SK-N-SH treated with all-trans-retinoic acid at 6 μM for 48 hours (cell line): ENCODE results near the gene ATN1.

Experiments used
- ATAC-seq: fragments of 200-7000 bp; cut with Tn5 transposase; 3 replicates; pipeline ENCODE4 v1.9.1; 2020; ENCODE audit warnings: mild to moderate bottlenecking, moderate library complexity
- ARNTL ChIP-seq: fragments of 450-650 bp; formaldehyde crosslinking; IDR thresholded peaks from 2 replicates; pipeline ENCODE4 v1.5.0; 2020; ENCODE audit warnings: low read depth, mild to moderate bottlenecking, moderate library complexity, borderline replicate concordance
- BACH2 ChIP-seq: fragments of 250-450 bp; sonication (Bioruptor Pico); IDR thresholded peaks from 2 replicates; pipeline ENCODE4 v1.9.0; 2021; ENCODE audit warnings: mild to moderate bottlenecking, borderline replicate concordance
- CREB5 ChIP-seq: fragments of 250-450 bp; sonication (Bioruptor Pico); IDR thresholded peaks from 2 replicates; pipeline ENCODE4 v1.5.1; 2020; ENCODE audit warnings: low read depth, mild to moderate bottlenecking, moderate library complexity
- CSDC2 ChIP-seq: fragments of 250-450 bp; sonication (Bioruptor Pico); IDR thresholded peaks from 2 replicates; pipeline ENCODE4 v1.5.0; 2020; ENCODE audit warnings: mild to moderate bottlenecking, moderate library complexity
- ESRRG ChIP-seq: fragments of 250-450 bp; sonication (Bioruptor Pico); IDR thresholded peaks from 2 replicates; pipeline ENCODE4 v1.6.1; 2021; ENCODE audit warnings: mild to moderate bottlenecking
- GLIS3 ChIP-seq: fragments of 250-450 bp; sonication (Bioruptor Pico); IDR thresholded peaks from 2 replicates; pipeline ENCODE4 v1.5.0; 2020; ENCODE audit warnings: mild to moderate bottlenecking, moderate library complexity
- OSR1 ChIP-seq: fragments of 250-450 bp; sonication (Bioruptor Pico); IDR thresholded peaks from 2 replicates; pipeline ENCODE4 v1.8.0; 2022; ENCODE audit warnings: moderate library complexity, mild to moderate bottlenecking, inconsistent platforms
- PATZ1 ChIP-seq: fragments of 250-450 bp; sonication (Bioruptor Pico); IDR thresholded peaks from 2 replicates; pipeline ENCODE4 v1.8.0; 2020; ENCODE audit warnings: mild to moderate bottlenecking, moderate library complexity, borderline replicate concordance
- PPARA ChIP-seq: fragments of 250-450 bp; sonication (Bioruptor Pico); IDR thresholded peaks from 2 replicates; pipeline ENCODE4 v1.5.0; 2020; ENCODE audit warnings: mild to moderate bottlenecking, borderline replicate concordance
- RARB ChIP-seq: fragments of 250-450 bp; sonication (Bioruptor Pico); IDR thresholded peaks from 2 replicates; pipeline ENCODE4 v1.8.0; 2021; ENCODE audit warnings: mild to moderate bottlenecking, moderate library complexity
- SNAI2 ChIP-seq: fragments of 250-450 bp; sonication (Bioruptor Pico); IDR thresholded peaks from 2 replicates; pipeline ENCODE4 v1.5.0; 2020; ENCODE audit warnings: mild to moderate bottlenecking, moderate library complexity
- TCF4 ChIP-seq: fragments of 250-450 bp; sonication (Bioruptor Pico); IDR thresholded peaks from 2 replicates; pipeline ENCODE4 v1.8.0; 2021; ENCODE audit warnings: mild to moderate bottlenecking, moderate library complexity, borderline replicate concordance
- TOX ChIP-seq: fragments of 250-450 bp; sonication (Bioruptor Pico); IDR thresholded peaks from 2 replicates; pipeline ENCODE4 v1.8.0; 2021; ENCODE audit warnings: mild to moderate bottlenecking, moderate library complexity, borderline replicate concordance
- ZC3H10 ChIP-seq: fragments of 250-450 bp; sonication (Bioruptor Pico); IDR thresholded peaks from 2 replicates; pipeline ENCODE4 v1.5.1; 2021; ENCODE audit warnings: mild to moderate bottlenecking, moderate library complexity
- ZFP3 ChIP-seq: fragments of 250-450 bp; sonication (Bioruptor Pico); IDR thresholded peaks from 2 replicates; pipeline ENCODE4 v1.5.0; 2020; ENCODE audit warnings: mild to moderate bottlenecking, moderate library complexity
- ZFP30 ChIP-seq: fragments of 450-650 bp; formaldehyde crosslinking; IDR thresholded peaks from 2 replicates; pipeline ENCODE4 v1.5.0; 2022; ENCODE audit warnings: mild to moderate bottlenecking, moderate library complexity
- ZNF565 ChIP-seq: fragments of 450-650 bp; formaldehyde crosslinking; conservative IDR thresholded peaks from 2 replicates; pipeline ENCODE4 v1.5.0; 2020; ENCODE audit warnings: low read depth, mild to moderate bottlenecking, moderate library complexity
- ZNF70 ChIP-seq: fragments of 450-650 bp; formaldehyde crosslinking; IDR thresholded peaks from 2 replicates; pipeline ENCODE4 v1.5.0; 2020; ENCODE audit warnings: mild to moderate bottlenecking, moderate library complexity
- ZNF8 ChIP-seq: fragments of 450-650 bp; formaldehyde crosslinking; IDR thresholded peaks from 2 replicates; pipeline ENCODE4 v1.5.0; 2020; ENCODE audit warnings: mild to moderate bottlenecking, moderate library complexity
- TF ChIP-seq, protein P1 (sequence below): fragments of 250-450 bp; sonication (Bioruptor Pico); IDR thresholded peaks from 2 replicates; pipeline ENCODE4 v1.5.0; 2020; ENCODE audit warnings: mild to moderate bottlenecking, moderate library complexity
- TF ChIP-seq, protein P2 (sequence below): fragments of 250-450 bp; sonication (Bioruptor Pico); IDR thresholded peaks from 2 replicates; pipeline ENCODE4 v1.8.0; 2021; ENCODE audit warnings: low read depth, mild to moderate bottlenecking, moderate library complexity, borderline replicate concordance

Gene ATN1

DNA sequence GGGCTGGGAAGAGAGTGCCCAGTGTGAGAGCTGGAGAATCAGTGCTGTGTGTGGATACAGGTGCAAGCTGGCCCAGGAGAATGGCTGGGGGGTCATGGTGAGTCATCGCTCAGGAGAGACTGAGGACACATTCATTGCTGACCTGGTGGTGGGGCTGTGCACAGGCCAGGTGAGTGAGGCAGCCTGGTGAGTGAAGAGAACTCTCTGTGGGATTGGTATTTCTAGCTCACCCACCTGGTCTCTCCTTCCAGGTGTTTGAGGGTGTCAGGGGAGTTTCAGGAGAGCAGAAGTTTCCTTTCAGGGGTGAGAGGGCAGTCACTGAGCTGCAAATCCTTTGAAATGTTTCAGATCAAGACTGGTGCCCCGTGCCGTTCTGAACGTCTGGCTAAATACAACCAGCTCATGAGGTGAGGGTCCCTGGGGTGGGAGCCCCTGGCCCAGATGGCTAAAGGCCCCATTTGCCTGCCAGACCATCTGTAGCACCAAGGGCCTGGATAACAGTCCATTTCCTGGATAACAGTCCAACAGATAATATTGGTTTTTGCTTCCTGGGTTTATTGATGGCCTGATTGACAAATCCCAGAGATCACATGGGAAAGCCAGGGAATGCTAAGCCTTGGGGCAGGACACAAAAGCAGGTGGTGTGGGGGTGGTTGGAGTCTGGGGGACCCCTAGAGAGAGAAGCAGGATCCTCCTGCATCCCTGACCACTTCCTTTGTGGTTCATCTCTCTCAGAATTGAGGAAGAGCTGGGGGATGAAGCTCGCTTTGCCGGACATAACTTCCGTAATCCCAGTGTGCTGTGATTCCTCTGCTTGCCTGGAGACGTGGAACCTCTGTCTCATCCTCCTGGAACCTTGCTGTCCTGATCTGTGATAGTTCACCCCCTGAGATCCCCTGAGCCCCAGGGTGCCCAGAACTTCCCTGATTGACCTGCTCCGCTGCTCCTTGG, 5.5 kb upstream of the ATN1 start:
- ATAC-seq, result no peak
- TF ChIP-seq PPARA (no peak), CREB5 (CRISPR knock-in tag) (no peak), ARNTL (CRISPR knock-in tag) (no peak), ZFP3 (CRISPR knock-in tag) (no peak), OSR1 (CRISPR knock-in tag) (no peak), ZNF8 (no peak), ZFP30 (CRISPR knock-in tag) (no peak), ZNF70 (CRISPR knock-in tag) (no peak), ZNF565 (CRISPR knock-in tag) (no peak), TOX (no peak)

GRCh38 chr12:6923003-6923732, 4.6 kb upstream of the ATN1 start:
- TF ChIP-seq ARNTL (CRISPR knock-in tag) (no peak), PATZ1 (CRISPR knock-in tag) (no peak), ZNF565 (CRISPR knock-in tag) (no peak), ZFP3 (CRISPR knock-in tag) (no peak), BACH2 (CRISPR knock-in tag) (no peak), PPARA (no peak), GLIS3 (CRISPR knock-in tag) (no peak), OSR1 (CRISPR knock-in tag) (no peak), RARB (CRISPR knock-in tag) (no peak)
- TF ChIP-seq, protein P1, sequence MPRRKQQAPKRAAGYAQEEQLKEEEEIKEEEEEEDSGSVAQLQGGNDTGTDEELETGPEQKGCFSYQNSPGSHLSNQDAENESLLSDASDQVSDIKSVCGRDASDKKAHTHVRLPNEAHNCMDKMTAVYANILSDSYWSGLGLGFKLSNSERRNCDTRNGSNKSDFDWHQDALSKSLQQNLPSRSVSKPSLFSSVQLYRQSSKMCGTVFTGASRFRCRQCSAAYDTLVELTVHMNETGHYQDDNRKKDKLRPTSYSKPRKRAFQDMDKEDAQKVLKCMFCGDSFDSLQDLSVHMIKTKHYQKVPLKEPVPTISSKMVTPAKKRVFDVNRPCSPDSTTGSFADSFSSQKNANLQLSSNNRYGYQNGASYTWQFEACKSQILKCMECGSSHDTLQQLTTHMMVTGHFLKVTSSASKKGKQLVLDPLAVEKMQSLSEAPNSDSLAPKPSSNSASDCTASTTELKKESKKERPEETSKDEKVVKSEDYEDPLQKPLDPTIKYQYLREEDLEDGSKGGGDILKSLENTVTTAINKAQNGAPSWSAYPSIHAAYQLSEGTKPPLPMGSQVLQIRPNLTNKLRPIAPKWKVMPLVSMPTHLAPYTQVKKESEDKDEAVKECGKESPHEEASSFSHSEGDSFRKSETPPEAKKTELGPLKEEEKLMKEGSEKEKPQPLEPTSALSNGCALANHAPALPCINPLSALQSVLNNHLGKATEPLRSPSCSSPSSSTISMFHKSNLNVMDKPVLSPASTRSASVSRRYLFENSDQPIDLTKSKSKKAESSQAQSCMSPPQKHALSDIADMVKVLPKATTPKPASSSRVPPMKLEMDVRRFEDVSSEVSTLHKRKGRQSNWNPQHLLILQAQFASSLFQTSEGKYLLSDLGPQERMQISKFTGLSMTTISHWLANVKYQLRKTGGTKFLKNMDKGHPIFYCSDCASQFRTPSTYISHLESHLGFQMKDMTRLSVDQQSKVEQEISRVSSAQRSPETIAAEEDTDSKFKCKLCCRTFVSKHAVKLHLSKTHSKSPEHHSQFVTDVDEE (CRISPR knock-in tag), result no peak
- TF ChIP-seq, protein P2, sequence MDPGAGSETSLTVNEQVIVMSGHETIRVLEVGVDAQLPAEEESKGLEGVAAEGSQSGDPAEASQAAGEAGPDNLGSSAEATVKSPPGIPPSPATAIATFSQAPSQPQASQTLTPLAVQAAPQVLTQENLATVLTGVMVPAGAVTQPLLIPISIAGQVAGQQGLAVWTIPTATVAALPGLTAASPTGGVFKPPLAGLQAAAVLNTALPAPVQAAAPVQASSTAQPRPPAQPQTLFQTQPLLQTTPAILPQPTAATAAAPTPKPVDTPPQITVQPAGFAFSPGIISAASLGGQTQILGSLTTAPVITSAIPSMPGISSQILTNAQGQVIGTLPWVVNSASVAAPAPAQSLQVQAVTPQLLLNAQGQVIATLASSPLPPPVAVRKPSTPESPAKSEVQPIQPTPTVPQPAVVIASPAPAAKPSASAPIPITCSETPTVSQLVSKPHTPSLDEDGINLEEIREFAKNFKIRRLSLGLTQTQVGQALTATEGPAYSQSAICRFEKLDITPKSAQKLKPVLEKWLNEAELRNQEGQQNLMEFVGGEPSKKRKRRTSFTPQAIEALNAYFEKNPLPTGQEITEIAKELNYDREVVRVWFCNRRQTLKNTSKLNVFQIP, result no peak
- ATAC-seq, result no peak

DNA sequence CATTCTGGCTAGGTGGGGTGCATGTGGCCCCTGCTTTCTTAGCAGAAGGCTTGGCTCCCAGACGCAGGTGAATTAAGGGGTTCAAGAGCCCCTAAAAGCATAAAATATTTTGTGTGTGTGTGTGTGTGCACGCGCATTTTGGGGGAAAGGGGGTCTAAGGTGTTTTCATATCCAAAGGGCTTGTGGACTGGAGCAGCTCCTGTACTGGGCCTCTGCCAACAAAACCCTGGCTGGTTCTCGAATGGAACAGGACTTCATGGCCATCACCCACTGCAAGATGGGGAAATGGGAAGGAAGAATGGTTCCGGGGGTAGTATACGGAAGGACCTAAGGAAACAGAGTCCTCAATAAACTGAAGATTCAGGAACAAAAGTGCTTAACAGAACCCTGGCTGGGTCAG, 3.9 kb upstream of the ATN1 start:
- TF ChIP-seq CSDC2 (CRISPR knock-in tag) (no peak), SNAI2 (CRISPR knock-in tag) (no peak), ZC3H10 (CRISPR knock-in tag) (no peak), PPARA (no peak), GLIS3 (CRISPR knock-in tag) (no peak), ZFP30 (CRISPR knock-in tag) (no peak), TOX (no peak), TCF4 (CRISPR knock-in tag) (no peak), PATZ1 (CRISPR knock-in tag) (no peak), BACH2 (CRISPR knock-in tag) (no peak), RARB (CRISPR knock-in tag) (no peak), ARNTL (CRISPR knock-in tag) (no peak), ZNF70 (CRISPR knock-in tag) (no peak), ESRRG (CRISPR knock-in tag) (no peak), OSR1 (CRISPR knock-in tag) (no peak), ZFP3 (CRISPR knock-in tag) (no peak)
- TF ChIP-seq, protein P2, result no peak
- ATAC-seq, result no peak
